Effector memory CD4-positive, alpha-beta T cell (primary cell): ENCODE measurements around the gene B4GALNT4.
"Not testable (repeated sequence)": the region's sequence is repeated elsewhere in the genome, so short reads cannot be mapped to it uniquely, and the experiment has no call there.

Experiments
- DNase-seq, 3 donors: peaks; one replicate each; pipeline ENCODE4 v3.0.0-alpha.2; 2020
- H3K27ac ChIP-seq: 2 replicates; pipeline ENCODE4 v1.7.0; 2013; ENCODE audit warnings: mild to moderate bottlenecking, low read length, moderate library complexity; ENCODE audit not compliant: insufficient read depth, poor library complexity, severe bottlenecking
- H3K27me3 ChIP-seq: replicated peaks from 2 replicates; pipeline ENCODE4 v1.7.0; 2013; ENCODE audit warnings: mild to moderate bottlenecking, low read length; ENCODE audit not compliant: insufficient read depth, control insufficient read depth, poor library complexity, severe bottlenecking
- H3K36me3 ChIP-seq: 2 replicates; pipeline ENCODE4 v1.7.0; 2013; ENCODE audit warnings: mild to moderate bottlenecking, low read length, moderate library complexity; ENCODE audit not compliant: control insufficient read depth, insufficient read depth
- H3K4me1 ChIP-seq: 2 replicates; pipeline ENCODE4 v1.7.0; 2013; ENCODE audit warnings: low read length, mild to moderate bottlenecking; ENCODE audit not compliant: control insufficient read depth, insufficient read depth, poor library complexity, severe bottlenecking
- H3K4me3 ChIP-seq: 2 replicates; pipeline ENCODE4 v1.7.0; 2013; ENCODE audit warnings: low read length, low read depth, mild to moderate bottlenecking; ENCODE audit not compliant: insufficient read depth, poor library complexity, severe bottlenecking
- H3K9me3 ChIP-seq: 2 replicates; pipeline ENCODE4 v1.7.0; 2013; ENCODE audit warnings: mild to moderate bottlenecking, low read length, moderate library complexity; ENCODE audit not compliant: control insufficient read depth
- total RNA-seq, 3 donors: gene quantifications; one replicate each; lab custom pipeline; 2026; lab: John Stamatoyannopoulos, UW

Gene B4GALNT4
- total RNA-seq = 1.5 to 6.1 (median 2.2) reads per million in 3 donors

- DNase-seq = peak in 1 of 3 donors; percentile 17
- no peaks in the 10 kb centered on the region for H3K36me3 ChIP-seq
- H3K4me1 ChIP-seq = peaks cover 10% of the 10 kb centered on the region
- H3K9me3 ChIP-seq = no peaks in the 10 kb centered on the region
- no peak within 1 kb of the TSS for H3K27ac ChIP-seq
- no peak within 1 kb of the TSS for H3K4me3 ChIP-seq
- H3K27me3 ChIP-seq = peaks cover 26% of the 10 kb centered on the region
These were observed at the start of gene B4GALNT4 for GRCh38 chr11:369336-370018. TSS of gene B4GALNT4 (plus strand) at chr11:369499. CDS start at chr11:369804, 305 bp downstream.

- H3K27me3 ChIP-seq, H3K9me3 ChIP-seq, DNase-seq, H3K36me3 ChIP-seq: not testable (repeated sequence)
- peak overlapping the region; percentile 58 for H3K27ac ChIP-seq
- peaks cover 13% of the 10 kb centered on the region for H3K4me1 ChIP-seq
- peak overlapping the region; percentile 39 for H3K4me3 ChIP-seq
These were observed 49.4 kb upstream of the B4GALNT4 start for GRCh38 chr11:319888-320273.

GRCh38 chr11:324156-324555 is 45.1 kb upstream of the B4GALNT4 start:
- no peak overlapping the region for H3K4me3 ChIP-seq
- no peaks in the 10 kb centered on the region for H3K27me3 ChIP-seq
- H3K36me3 ChIP-seq = no peaks in the 10 kb centered on the region
- H3K4me1 ChIP-seq = peaks cover 25% of the 10 kb centered on the region
- no peak for DNase-seq
- H3K27ac ChIP-seq = no peak overlapping the region
- no peaks in the 10 kb centered on the region for H3K9me3 ChIP-seq

DNA sequence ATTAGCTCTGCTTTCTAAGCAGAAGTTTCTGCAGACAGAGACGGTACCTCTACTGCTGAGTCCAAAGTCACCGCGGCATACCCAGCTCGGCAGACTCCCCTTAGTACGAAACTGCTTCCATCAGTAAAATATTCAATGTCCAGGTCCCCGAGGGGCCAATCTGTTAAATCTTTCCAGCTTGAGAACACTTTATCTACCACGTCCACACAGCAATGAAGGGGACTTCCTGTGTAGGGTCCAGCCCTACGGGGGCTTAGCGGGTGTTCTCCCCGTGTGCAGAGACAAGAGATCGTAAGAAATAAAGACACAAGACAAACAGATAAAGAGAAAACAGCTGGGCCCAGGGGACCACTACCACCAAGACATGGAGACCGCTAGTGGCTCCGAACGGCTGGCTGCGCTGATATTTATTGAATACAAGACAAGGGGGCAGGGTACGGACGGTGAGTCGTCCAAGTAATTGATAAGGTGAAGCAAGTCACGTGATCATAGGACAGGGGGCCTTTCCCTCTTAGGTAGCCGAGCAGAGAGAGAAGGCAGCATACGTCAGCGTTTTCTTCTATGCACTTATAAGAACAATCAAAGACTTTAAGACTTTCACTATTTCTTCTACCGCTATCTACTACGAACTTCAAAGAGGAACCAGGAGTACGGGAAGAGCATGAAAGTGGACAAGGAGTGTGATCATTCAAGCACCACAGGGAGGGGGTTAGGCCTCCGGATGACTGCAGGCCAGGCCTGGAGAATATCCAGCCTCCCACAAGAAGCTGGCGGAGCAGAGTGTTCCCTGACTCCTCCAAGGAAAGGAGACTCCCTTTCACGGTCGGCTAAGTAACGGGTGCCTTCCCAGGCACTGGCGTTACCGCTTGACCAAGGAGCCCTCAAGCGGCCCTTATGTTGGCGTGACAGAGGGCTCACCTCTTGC is 44.4 kb upstream of the B4GALNT4 start:
- not testable (repeated sequence) for H3K36me3 ChIP-seq, H3K27me3 ChIP-seq, H3K4me3 ChIP-seq, H3K27ac ChIP-seq, DNase-seq, H3K9me3 ChIP-seq
- H3K4me1 ChIP-seq = peaks cover 25% of the 10 kb centered on the region

- Histone ChIP-seq H3K27ac (peak overlapping the region; percentile 74), H3K36me3 (no peaks in the 10 kb centered on the region), H3K9me3 (no peaks in the 10 kb centered on the region), H3K27me3 (no peaks in the 10 kb centered on the region), H3K4me1 (peaks cover 33% of the 10 kb centered on the region), H3K4me3 (no peak overlapping the region)
- DNase-seq = no peak
These were observed 43.3 kb upstream of the B4GALNT4 start for GRCh38 chr11:325796-326591.

GRCh38 chr11:326592-326841 is 42.8 kb upstream of the B4GALNT4 start:
- Histone ChIP-seq H3K27me3 (no peaks in the 10 kb centered on the region), H3K27ac (peak overlapping the region; percentile 74), H3K4me3 (no peak overlapping the region), H3K36me3 (no peaks in the 10 kb centered on the region), H3K4me1 (peaks cover 37% of the 10 kb centered on the region), H3K9me3 (no peaks in the 10 kb centered on the region)
- DNase-seq = no peak

DNA sequence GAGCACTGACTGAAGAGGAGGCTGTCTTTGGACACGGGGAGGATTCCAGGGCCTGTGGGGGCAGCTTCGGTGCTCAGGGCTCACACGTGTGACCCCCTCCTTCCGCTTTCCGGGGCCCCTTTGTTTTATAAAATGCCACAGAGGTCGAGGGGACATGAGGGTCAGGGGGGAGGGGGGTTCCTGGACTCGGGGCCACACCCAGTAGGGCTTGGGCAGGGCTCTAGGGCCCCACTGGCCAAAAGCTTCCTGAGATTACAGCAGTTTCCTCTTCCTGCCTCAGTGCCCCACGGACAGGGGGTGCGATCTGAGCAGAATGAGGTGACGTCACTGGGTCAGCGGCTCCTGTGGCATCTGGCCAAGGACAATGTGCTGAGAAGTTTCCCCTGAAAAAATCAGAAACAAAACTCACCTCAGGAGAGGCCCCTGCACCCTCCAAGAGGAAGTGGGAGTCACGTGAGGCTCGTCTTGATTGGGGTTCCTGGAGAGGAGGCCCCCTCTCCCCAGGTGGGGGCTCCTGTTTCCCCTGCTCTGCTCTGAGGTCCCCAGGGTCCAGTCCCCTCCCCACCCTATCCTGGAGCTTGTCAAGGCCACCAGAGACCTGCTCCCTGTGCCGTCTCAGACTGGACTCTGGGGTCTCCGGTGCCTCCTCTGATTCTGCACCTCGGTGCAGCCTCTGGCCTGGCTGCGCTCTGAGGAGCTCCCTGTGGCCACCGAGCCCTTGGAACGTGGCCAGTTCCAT is 42.3 kb upstream of the B4GALNT4 start:
- Histone ChIP-seq H3K36me3 (no peaks in the 10 kb centered on the region), H3K4me1 (peaks cover 37% of the 10 kb centered on the region), H3K27me3 (no peaks in the 10 kb centered on the region), H3K4me3 (no peak overlapping the region), H3K9me3 (no peaks in the 10 kb centered on the region), H3K27ac (peak overlapping the region; percentile 74)
- DNase-seq = peak; percentile 32 to 53 (median 48)

DNA sequence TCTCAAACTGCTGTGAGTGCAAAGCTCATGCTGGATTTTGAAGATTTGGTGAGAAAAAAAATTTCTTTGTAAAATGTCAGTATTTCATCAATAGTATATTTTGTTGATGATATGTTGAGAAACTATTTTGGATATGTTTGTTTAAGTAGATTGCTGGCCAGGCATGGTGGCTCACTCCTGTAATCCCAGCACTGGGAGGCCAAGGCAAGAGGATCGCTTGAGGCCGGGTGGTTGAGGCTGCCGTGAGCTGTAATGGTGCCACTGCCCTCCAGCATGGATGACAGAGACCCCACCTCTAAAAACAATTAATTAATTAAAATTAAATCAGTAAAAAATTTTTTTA is 41.7 kb upstream of the B4GALNT4 start:
- H3K36me3 ChIP-seq = no peaks in the 10 kb centered on the region
- DNase-seq = no peak
- H3K4me3 ChIP-seq = no peak overlapping the region
- no peaks in the 10 kb centered on the region for H3K27me3 ChIP-seq
- no peaks in the 10 kb centered on the region for H3K9me3 ChIP-seq
- H3K4me1 ChIP-seq = peaks cover 37% of the 10 kb centered on the region
- peak overlapping the region; percentile 74 for H3K27ac ChIP-seq

DNA sequence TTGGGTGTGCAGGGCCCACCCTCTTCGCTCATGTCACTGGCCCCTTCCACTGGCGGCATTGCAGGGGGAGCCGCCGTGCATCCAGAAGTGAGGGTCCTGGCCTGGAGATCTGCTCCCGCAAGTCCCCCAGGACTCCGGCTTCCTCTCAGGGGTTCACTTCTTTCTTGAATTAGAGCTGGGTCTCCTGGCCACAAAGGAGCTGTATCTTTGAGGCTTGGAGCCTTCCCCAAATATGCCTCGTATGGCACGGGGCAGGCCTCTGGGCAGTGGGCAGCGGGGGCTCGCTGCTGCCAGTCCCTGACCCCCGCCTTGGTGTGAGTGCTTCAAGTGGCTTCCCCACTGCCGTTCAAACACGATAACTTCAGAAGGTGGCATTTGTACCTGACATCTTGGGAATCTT is 41.3 kb upstream of the B4GALNT4 start:
- peaks cover 37% of the 10 kb centered on the region for H3K4me1 ChIP-seq

More for the DNA sequence above, 41.3 kb upstream of the B4GALNT4 start:
- Histone ChIP-seq H3K27me3 (no peaks in the 10 kb centered on the region), H3K9me3 (no peaks in the 10 kb centered on the region), H3K36me3 (no peaks in the 10 kb centered on the region), H3K27ac (no peak overlapping the region), H3K4me3 (no peak overlapping the region)
- DNase-seq = no peak
